Testis (tissue), 2 donors: ENCODE results near the gene PPEF1.

Experiments used
- CTCF ChIP-seq, 3 experiments: fragments of 450-650 bp in 2 of 3; fragments of 200-600 bp in 1 of 3; sonication (generic) in 1 of 3; IDR thresholded peaks; one replicate each; pipeline ENCODE4 v1.5.1; 2016 to 2019; ENCODE audit warnings: antibody characterized with exemption in 3 of 3, mild to moderate bottlenecking in 2 of 3, moderate library complexity in 1 of 3
- POLR2A ChIP-seq: fragments of 450-650 bp; IDR thresholded peaks from one replicate; pipeline ENCODE4 v1.6.1; 2017; ENCODE audit warnings: antibody characterized with exemption, mild to moderate bottlenecking, moderate library complexity

- no peak for TF ChIP-seq POLR2A
- TF ChIP-seq CTCF (IDR thresholded peaks at IDR 0.05) = no peak
Measured at GRCh38 chrX:18721683-18722499, 14.4 kb downstream of the PPEF1 start.
